AG09309 (cell line): ENCODE results near the gene ROR1.
"Not testable (repeated sequence)": the region's sequence is repeated elsewhere in the genome, so short reads cannot be mapped to it uniquely, and the experiment has no call there.

ENCODE experiments used
- DNase-seq: peaks from one replicate; pipeline ENCODE4 v3.0.0-alpha.2; 2010; ENCODE audit warnings: low read depth
- H3K4me3 ChIP-seq: 2 replicates; pipeline ENCODE4 v1.5.1; 2011; ENCODE audit warnings: mild to moderate bottlenecking, low read depth, low read length, moderate library complexity; ENCODE audit not compliant: control insufficient read depth
- TF ChIP-seq, protein P1 (sequence below): IDR thresholded peaks from 2 replicates; pipeline ENCODE4 v1.5.1; 2011; ENCODE audit warnings: mild to moderate bottlenecking, low read depth, low read length, inconsistent platforms; ENCODE audit not compliant: insufficient read depth, control insufficient read depth; ENCODE audit errors: missing control alignments

ROR1 gene

DNA sequence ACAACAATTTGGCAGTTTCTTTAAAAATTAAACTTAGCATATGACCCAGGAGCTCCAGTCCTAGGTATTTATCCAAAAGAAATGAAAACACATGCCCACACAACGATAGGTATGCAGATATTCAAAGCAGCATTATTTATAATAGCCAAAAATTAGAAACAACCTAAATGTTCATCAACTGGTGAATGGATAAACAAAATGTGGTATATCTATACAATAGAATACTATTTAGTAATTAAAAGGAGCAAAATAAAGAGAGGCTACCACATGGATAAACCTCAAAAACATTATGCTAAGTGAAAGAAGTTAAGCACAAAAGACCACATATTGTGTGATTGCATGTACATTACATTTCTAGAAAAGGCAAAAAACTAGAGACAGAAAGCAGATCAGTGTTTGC, 51.3 kb downstream of the ROR1 start:
- TF ChIP-seq, protein P1, sequence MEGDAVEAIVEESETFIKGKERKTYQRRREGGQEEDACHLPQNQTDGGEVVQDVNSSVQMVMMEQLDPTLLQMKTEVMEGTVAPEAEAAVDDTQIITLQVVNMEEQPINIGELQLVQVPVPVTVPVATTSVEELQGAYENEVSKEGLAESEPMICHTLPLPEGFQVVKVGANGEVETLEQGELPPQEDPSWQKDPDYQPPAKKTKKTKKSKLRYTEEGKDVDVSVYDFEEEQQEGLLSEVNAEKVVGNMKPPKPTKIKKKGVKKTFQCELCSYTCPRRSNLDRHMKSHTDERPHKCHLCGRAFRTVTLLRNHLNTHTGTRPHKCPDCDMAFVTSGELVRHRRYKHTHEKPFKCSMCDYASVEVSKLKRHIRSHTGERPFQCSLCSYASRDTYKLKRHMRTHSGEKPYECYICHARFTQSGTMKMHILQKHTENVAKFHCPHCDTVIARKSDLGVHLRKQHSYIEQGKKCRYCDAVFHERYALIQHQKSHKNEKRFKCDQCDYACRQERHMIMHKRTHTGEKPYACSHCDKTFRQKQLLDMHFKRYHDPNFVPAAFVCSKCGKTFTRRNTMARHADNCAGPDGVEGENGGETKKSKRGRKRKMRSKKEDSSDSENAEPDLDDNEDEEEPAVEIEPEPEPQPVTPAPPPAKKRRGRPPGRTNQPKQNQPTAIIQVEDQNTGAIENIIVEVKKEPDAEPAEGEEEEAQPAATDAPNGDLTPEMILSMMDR, result no peak
- H3K4me3 ChIP-seq, result no peak overlapping the region
- no peak for DNase-seq

DNA sequence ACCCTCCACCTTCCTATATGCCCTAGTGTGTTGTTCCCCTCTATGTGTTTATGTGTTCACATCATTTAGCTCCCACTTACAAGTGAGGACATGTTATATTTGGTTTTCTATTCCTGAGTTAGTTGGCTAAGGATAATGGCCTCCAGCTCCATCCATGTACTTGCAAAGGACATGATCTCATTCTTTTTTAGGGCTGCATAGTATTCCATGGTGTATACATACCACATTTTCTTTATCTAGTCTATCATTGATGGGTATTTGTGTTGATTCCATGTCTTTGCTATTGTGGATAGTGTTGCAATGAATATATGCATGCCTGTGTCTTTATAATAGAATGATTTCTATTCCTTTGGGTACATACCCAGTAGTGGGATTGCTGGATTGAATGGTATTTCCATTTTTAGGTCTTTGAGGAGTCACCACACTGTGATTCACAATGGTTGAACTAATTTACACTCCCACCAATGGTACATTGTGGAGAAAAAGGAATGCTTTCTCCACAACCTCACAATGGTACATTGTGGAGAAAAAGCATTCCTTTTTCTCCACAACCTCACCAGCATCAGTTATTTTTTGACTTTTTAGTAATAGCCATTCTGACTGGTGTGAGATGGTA, 52.5 kb downstream of the ROR1 start:
- not testable (repeated sequence) for H3K4me3 ChIP-seq
- peak; percentile 64 for DNase-seq

DNA sequence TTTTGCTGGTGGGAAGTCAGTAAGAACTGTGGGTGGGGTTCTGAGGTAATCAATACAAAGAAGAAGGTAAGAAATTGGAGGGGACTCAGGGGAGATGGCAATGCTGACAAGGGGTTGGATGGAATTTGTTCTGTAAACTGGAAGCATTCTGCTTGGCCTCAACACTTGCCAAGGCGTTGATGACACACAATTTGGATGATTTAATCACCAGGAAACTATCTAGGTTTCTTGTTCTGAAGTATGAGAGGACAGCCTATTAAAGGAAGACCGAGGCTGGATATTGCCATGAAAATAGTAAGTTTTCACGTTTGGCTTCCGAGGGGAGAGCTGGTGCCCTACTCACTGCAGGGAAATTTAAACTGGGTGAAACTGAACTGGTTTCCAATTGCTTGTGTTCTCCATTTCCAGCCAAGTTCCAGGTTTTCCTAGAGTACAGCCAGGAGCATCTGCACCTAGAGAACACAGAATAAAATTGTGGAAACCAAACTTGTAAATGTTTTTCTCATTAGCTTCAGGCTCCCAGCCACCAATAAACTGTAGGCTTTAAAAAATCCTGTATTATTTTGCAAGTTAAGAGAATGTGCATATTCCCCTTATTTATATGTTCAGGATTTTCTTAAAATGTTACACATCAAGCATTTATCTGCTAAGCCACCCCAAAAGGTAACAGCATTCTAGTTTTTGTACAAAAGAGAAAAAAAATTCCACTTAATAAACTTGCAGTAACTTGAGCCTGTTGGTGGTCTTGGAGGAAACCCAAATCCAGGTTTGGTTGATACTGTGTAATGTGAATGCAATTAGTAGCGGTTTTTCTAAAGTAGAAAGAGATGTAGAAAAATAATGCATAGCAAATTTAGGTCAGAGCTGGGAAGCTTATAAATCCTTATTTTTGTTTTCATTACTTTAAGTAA, 53.8 kb downstream of the ROR1 start:
- H3K4me3 ChIP-seq, result no peak overlapping the region
- TF ChIP-seq, protein P1, result no peak
- DNase-seq, result no peak

DNA sequence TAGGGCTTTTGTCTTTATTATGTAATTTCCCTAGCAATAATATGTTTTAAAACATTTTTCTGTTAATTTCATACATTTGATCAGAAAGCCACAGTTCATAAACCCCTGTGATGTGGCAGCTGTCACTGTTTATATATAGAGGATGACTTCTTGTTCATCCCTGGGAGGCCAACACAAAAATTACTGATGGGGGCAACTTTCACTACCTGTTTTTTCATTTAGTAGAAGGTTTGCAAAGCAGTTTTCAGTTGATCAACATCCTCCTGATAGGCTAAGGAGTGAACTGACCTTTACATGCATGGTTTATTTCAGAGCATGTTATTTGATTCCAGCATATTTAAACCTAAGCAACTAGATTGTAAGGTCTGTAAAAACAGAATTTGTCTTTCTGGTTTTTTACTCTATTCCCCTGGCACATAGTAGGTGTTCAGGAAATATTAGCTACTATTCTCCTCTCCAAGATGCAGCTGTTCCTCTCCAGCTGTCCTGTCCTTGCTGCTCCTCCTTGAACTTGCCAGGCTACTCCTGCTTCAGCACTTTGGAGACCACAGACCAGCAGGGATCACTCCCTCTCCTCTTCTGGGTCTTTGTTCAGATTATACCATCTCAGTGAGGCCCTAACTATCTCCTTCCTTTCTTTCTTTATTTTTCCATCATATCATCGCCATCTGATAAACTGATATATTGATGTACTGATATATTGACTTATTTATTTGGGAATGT, 54.7 kb downstream of the ROR1 start:
- H3K4me3 ChIP-seq, result no peak overlapping the region
- no peak for DNase-seq
- TF ChIP-seq, protein P1, result no peak

DNA sequence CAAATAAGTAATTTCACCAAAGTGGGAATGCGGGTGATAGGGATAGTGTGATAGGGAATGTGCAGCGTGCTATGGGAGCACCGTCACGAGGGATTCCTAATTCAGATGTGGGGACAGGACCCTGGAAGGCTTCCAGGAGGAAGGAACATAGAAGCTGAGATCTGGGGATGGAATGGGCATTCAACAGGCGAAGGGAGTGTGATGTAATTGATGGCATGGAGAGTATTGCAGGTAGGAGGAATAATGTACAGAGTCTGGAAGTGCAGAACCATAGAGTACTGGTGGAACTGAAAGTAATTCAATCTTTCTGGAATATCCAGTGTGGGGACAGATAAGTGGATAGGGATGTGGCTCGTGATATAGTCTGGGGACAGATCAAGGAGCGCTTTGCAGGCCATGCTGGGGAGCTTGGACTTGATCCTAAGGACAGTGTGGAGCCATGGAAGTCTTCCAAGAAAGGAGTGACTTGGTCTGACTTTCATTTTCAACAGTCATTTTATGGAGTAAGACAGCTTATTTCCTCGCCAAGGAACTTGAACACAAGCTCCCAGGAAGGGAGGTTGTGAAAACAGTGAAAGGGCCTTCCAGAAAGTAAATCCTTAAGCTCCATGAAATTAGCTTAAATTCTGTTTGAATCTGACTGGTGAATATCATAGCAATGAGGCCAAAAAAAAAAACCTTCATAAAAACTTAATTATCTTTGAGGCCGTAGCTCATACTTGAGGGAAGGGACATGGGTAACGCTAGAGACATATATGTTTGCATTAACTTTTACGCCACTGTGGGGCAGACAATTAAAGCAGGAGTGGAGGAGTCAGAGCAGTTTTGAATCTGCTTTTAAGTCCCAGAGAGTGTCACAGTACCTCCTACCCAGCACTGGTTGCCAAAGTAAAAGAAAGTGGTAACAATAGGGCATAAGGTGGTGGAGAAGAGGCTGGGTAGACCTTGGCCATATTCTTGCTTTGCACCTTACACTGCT, 55.8 kb downstream of the ROR1 start:
- H3K4me3 ChIP-seq, result no peak overlapping the region
- TF ChIP-seq, protein P1, result no peak
- no peak for DNase-seq

DNA sequence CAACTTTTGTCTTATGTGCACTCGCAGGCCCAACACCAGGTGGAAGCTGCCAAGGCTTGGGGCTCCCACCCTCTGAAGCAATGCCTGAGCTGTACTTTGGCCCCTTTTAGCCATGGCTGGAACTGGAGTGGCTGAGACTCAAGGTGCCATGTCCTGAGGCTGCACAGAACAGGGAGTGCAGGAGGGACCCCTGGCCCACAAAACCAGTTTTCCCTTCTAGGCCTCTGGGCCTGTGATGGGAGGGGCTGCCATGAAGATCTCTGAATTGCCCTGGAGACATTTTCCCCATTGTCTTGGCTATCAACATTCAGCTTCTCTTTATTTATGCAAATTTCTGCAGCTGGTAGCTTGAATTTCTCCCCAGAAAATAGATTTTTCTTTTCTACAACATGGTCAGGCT, 57.6 kb downstream of the ROR1 start:
- DNase-seq, result no peak
- TF ChIP-seq, protein P1, result no peak
- H3K4me3 ChIP-seq, result no peak overlapping the region
